Spleen (tissue), 11 donors: ENCODE data around the gene PARD3B. TPM values are rescaled to one million over a fixed set of nuclear protein-coding genes. Genes with fewer than 3 reads are reported as not detected.

Experiments used
- DNase-seq: peaks from one replicate; pipeline ENCODE4 v3.0.0-alpha.2; 2020
- H3K27ac ChIP-seq, 8 donors: fragments of 200-600 bp; sonication (generic) in 7 of 8; 1 replicate in 4 of 8; 2 replicates in 4 of 8; pipeline versions ENCODE4 v1.5.0 to v1.8.0; 2016 to 2021; ENCODE audit warnings: inconsistent platforms in 4 of 8, mild to moderate bottlenecking in 4 of 8, moderate library complexity in 1 of 8
- H3K27me3 ChIP-seq, 7 donors: fragments of 200-600 bp; sonication (generic) in 6 of 7; replicated peaks in 1 of 7; 1 replicate in 4 of 7; 2 replicates in 3 of 7; pipeline versions ENCODE4 v1.5.0 to v1.8.0; 2016 to 2021; ENCODE audit warnings: inconsistent platforms in 3 of 7, mild to moderate bottlenecking in 1 of 7
- H3K36me3 ChIP-seq, 6 donors: fragments of 200-600 bp; sonication (generic) in 5 of 6; 1 replicate in 4 of 6; 2 replicates in 2 of 6; pipeline versions ENCODE4 v1.5.0 to v1.8.0; 2016 to 2021; ENCODE audit warnings: inconsistent platforms in 2 of 6
- H3K4me1 ChIP-seq, 6 donors: fragments of 200-600 bp; sonication (generic) in 5 of 6; 1 replicate in 3 of 6; 2 replicates in 3 of 6; pipeline versions ENCODE4 v1.5.0 to v1.8.0; 2016 to 2021; ENCODE audit warnings: inconsistent platforms in 3 of 6
- H3K4me3 ChIP-seq, 8 donors: fragments of 200-600 bp; sonication (generic) in 7 of 8; 1 replicate in 4 of 8; 2 replicates in 4 of 8; pipeline versions ENCODE4 v1.5.0 to v1.8.0; 2016 to 2021; ENCODE audit warnings: inconsistent platforms in 4 of 8, mild to moderate bottlenecking in 4 of 8, moderate library complexity in 2 of 8
- H3K9me3 ChIP-seq, 8 donors: fragments of 200-600 bp; sonication (generic) in 7 of 8; 1 replicate in 4 of 8; 2 replicates in 4 of 8; pipeline versions ENCODE4 v1.5.0 to v1.8.0; 2016 to 2021; ENCODE audit warnings: inconsistent platforms in 4 of 8
- POLR2A ChIP-seq, 3 donors: fragments of 450-650 bp; IDR thresholded peaks; one replicate each; pipeline ENCODE4 v1.5.1; 2017; ENCODE audit warnings: antibody characterized with exemption in 3 of 3, mild to moderate bottlenecking in 1 of 3
- POLR2AphosphoS5 ChIP-seq, 3 donors: sonication (generic); formaldehyde crosslinking; IDR thresholded peaks; one replicate each; pipeline ENCODE4 v1.5.1; 2017; ENCODE audit warnings: antibody characterized with exemption in 3 of 3
- WGBS, 5 donors: extraction: QIAGEN DNeasy Blood & Tissue Kit in 3 of 5; methylation state at CpG; one replicate each; pipeline versions ENCODE4 v1.1.5 to v1.1.7; 2013 to 2018; 5-methylcytosine and 5-hydroxymethylcytosine counted together
- intact Hi-C: fragments of 100-400 bp; cut with DNase I; formaldehyde crosslinking; loops from one replicate; pipeline ENCODE4 v1.15.0; 2023; ENCODE audit warnings: low total_unique reads
- polyA plus RNA-seq, 3 donors: library from polyadenylated mRNA; stranded (reverse); fragments of 200-250 nt; gene quantifications; one replicate each; pipeline ENCODE4 v1.2.1, GENCODE V29; 2013
- total RNA-seq, 7 donors: library from RNA; depleted of rRNA in 3 of 7; stranded (reverse); fragments of >200 nt in 3 of 7; fragmentation: NEBNext Ultra II Directional in 4 of 7; extraction: Animal tissue kit (Norgen Biotek cat#: 25700) in 4 of 7; gene quantifications; one replicate each; pipeline versions ENCODE4 v1.1.0 to v1.2.1, GENCODE V29; 2016 to 2021
- TF ChIP-seq, protein P1 (sequence below), 11 experiments: fragments of 200-600 bp in 7 of 11; fragments of 450-650 bp in 4 of 11; sonication (generic) in 4 of 11; IDR thresholded peaks in 8 of 11; conservative IDR thresholded peaks in 3 of 11; 1 replicate in 7 of 11; 2 replicates in 4 of 11; pipeline versions ENCODE4 v1.4.0 to v1.8.0; 2016 to 2021; ENCODE audit warnings: antibody characterized with exemption in 11 of 11, inconsistent platforms in 4 of 11, mild to moderate bottlenecking in 1 of 11
- donor health status: healthy with polysubstance abuse.
- donor health status: DM: no; HTN: no; CAD: no; lungs with moderate emphysema.
- donor health status: DM: no; HTN: no; CAD: no.
- donor health status: Bipolar disorder and iron deficiency.
- donor health status: healthy.
- donor health status: DM: no; HTN: no; CAD: no.
- donor health status: DM: yes; HTN: yes; CAD: no.

The PARD3B gene
- total and polyA plus RNA-seq, 10 donors = 0.85 to 27.8 (median 14.7) TPM

DNA sequence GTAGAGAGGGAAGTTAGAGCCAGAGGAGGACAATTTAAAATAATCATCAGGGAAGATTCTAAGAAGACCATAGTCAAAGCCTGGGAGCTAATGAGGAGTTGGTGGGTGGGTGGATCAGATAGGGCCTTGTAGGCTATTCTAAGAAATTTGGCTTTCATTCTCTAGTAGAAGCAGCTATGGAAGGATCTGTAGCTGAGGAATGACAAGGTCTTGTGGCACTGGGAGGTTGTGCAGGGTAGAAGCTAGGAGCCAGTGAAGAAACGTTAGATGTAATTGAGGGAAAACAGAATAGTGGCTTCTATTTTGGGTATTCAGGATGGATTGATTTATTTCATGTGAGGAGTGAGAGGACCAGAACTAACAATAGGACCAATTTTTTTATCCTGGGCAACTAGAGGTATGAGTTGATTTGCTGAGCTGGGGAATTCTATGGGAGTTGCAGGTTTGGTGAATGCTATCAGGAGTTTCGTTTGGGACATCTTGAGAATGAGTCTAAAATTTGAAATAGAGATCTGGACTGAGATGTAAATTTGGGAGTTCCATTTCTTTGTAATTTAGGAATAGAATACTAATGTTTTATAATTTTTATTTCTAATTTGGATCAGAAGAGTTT is 371.9 kb downstream of the PARD3B start:
- Histone ChIP-seq H3K4me3 (no peak overlapping the region), H3K4me1 (no peaks in the 10 kb centered on the region), H3K36me3 (no peaks in the 10 kb centered on the region), H3K27me3 (no peaks in the 10 kb centered on the region), H3K27ac (no peak overlapping the region), H3K9me3 (no peaks in the 10 kb centered on the region)
- intact Hi-C loops = no loop called here
- TF ChIP-seq, protein P1, sequence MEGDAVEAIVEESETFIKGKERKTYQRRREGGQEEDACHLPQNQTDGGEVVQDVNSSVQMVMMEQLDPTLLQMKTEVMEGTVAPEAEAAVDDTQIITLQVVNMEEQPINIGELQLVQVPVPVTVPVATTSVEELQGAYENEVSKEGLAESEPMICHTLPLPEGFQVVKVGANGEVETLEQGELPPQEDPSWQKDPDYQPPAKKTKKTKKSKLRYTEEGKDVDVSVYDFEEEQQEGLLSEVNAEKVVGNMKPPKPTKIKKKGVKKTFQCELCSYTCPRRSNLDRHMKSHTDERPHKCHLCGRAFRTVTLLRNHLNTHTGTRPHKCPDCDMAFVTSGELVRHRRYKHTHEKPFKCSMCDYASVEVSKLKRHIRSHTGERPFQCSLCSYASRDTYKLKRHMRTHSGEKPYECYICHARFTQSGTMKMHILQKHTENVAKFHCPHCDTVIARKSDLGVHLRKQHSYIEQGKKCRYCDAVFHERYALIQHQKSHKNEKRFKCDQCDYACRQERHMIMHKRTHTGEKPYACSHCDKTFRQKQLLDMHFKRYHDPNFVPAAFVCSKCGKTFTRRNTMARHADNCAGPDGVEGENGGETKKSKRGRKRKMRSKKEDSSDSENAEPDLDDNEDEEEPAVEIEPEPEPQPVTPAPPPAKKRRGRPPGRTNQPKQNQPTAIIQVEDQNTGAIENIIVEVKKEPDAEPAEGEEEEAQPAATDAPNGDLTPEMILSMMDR (IDR thresholded peaks at IDR 0.05 in 8 of 11, conservative IDR thresholded peaks at IDR 0.05 in 3 of 11) = no peak
- TF ChIP-seq POLR2A (IDR thresholded peaks at IDR 0.05) (no peak), POLR2AphosphoS5 (IDR thresholded peaks at IDR 0.05) (no peak)
- DNase-seq = no peak
- 77 to 90% (median 84%) methylated on average over 2 of the region's 2 CpGs for WGBS, 5 donors

GRCh38 chr2:204920776-204921175 is 375.5 kb downstream of the PARD3B start:
- no peak for DNase-seq
- no peaks in the 10 kb centered on the region for H3K27me3 ChIP-seq
- 83 to 90% (median 87%) methylated on average over 2 of the region's 2 CpGs for WGBS, 5 donors
- H3K4me3 ChIP-seq = no peak overlapping the region
- H3K9me3 ChIP-seq = no peaks in the 10 kb centered on the region
- intact Hi-C loops = no loop called here
- TF ChIP-seq, protein P1 (IDR thresholded peaks at IDR 0.05 in 8 of 11, conservative IDR thresholded peaks at IDR 0.05 in 3 of 11) = no peak
- TF ChIP-seq POLR2AphosphoS5 (IDR thresholded peaks at IDR 0.05) (no peak), POLR2A (IDR thresholded peaks at IDR 0.05) (no peak)
- no peak overlapping the region for H3K27ac ChIP-seq
- H3K36me3 ChIP-seq = no peaks in the 10 kb centered on the region
- no peaks in the 10 kb centered on the region for H3K4me1 ChIP-seq

- Histone ChIP-seq H3K36me3 (no peaks in the 10 kb centered on the region), H3K27me3 (no peaks in the 10 kb centered on the region), H3K9me3 (no peaks in the 10 kb centered on the region), H3K4me1 (no peaks in the 10 kb centered on the region), H3K27ac (no peak overlapping the region), H3K4me3 (no peak overlapping the region)
- DNase-seq = no peak
- no peak for TF ChIP-seq POLR2A (IDR thresholded peaks at IDR 0.05)
- TF ChIP-seq POLR2AphosphoS5 (IDR thresholded peaks at IDR 0.05) = no peak
- intact Hi-C loops = no loop called here
These were observed 378.7 kb downstream of the PARD3B start for GRCh38 chr2:204923957-204924356.

DNA sequence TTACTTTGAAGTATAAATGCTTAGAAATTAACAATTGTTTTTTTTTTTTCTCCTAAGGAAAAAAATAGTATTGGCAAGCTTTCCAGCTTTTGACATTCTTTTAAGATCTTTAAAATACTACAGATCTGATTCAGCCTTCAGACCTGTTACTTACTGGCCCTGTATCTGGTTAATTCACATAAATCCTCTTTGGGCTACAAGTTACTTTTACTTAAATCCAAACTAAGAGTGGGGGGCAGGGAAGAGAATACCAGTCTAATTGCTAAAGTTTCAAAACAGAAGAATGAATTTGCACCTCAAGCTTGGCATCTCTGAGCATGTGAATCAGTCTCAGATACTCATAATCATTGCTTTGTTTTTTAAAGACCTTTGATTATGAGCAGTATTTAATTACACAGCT is 386.3 kb downstream of the PARD3B start:
- intact Hi-C loops = no loop called here
- DNase-seq = no peak
- Histone ChIP-seq H3K36me3 (no peaks in the 10 kb centered on the region), H3K9me3 (no peaks in the 10 kb centered on the region), H3K27ac (no peak overlapping the region), H3K4me3 (no peak overlapping the region), H3K27me3 (no peaks in the 10 kb centered on the region), H3K4me1 (no peaks in the 10 kb centered on the region)
- TF ChIP-seq POLR2AphosphoS5 (IDR thresholded peaks at IDR 0.05) (no peak), POLR2A (IDR thresholded peaks at IDR 0.05) (no peak)
- TF ChIP-seq, protein P1 (IDR thresholded peaks at IDR 0.05 in 8 of 11, conservative IDR thresholded peaks at IDR 0.05 in 3 of 11) = no peak
